HG03280 (cell line): Measurements from ENCODE around the gene STIM2.
A peak's percentile ranks its signal among the peaks of the same experiment; 100 is the strongest.
"Not testable (repeated sequence)": the region's sequence is repeated elsewhere in the genome, so short reads cannot be mapped to it uniquely, and the experiment has no call there.

ENCODE experiments used
- ATAC-seq: cut with Tn5 transposase; IDR thresholded peaks from one replicate; pipeline ENCODE4 v1.9.1; 2021; ENCODE audit warnings: mild to moderate bottlenecking, moderate library complexity; ENCODE audit not compliant: unreplicated experiment

STIM2 gene

GRCh38 chr4:26947318-26947717 is 86.7 kb downstream of the STIM2 start:
- ATAC-seq, result no peak

GRCh38 chr4:26950446-26950845 is 89.8 kb downstream of the STIM2 start:
- ATAC-seq, result no peak

- ATAC-seq, result no peak
Measured at GRCh38 chr4:26952891-26953290, 92.2 kb downstream of the STIM2 start.

GRCh38 chr4:26953366-26953765 is 92.7 kb downstream of the STIM2 start:
- no peak for ATAC-seq

GRCh38 chr4:26953770-26954423 is 93.3 kb downstream of the STIM2 start:
- ATAC-seq, result no peak

- ATAC-seq, result no peak
Measured at GRCh38 chr4:26955241-26955640, 94.6 kb downstream of the STIM2 start.

GRCh38 chr4:26958925-26959653 is 98.4 kb downstream of the STIM2 start:
- ATAC-seq, result no peak

- no peak for ATAC-seq
Measured at GRCh38 chr4:26959654-26960047, 99.0 kb downstream of the STIM2 start.

- no peak for ATAC-seq
Measured at GRCh38 chr4:26962720-26963119, 102.1 kb downstream of the STIM2 start.

GRCh38 chr4:26964512-26964911 is 103.9 kb downstream of the STIM2 start:
- ATAC-seq, result no peak

GRCh38 chr4:26964994-26965393 is 104.4 kb downstream of the STIM2 start:
- no peak for ATAC-seq

- ATAC-seq, result not testable (repeated sequence)
Measured at GRCh38 chr4:26975464-26976181, 115.0 kb downstream of the STIM2 start.

GRCh38 chr4:26978387-26979053 is 117.9 kb downstream of the STIM2 start:
- no peak for ATAC-seq

- no peak for ATAC-seq
Measured at GRCh38 chr4:26984896-26985295, 124.3 kb downstream of the STIM2 start.

GRCh38 chr4:26985873-26986272 is 125.2 kb downstream of the STIM2 start:
- ATAC-seq, result peak; percentile 74

- ATAC-seq, result no peak
Measured at GRCh38 chr4:26987191-26987590, 126.5 kb downstream of the STIM2 start.

GRCh38 chr4:26991057-26991456 is 130.4 kb downstream of the STIM2 start:
- ATAC-seq, result no peak

- ATAC-seq, result peak; percentile 93
Measured at GRCh38 chr4:26992657-26993361, 132.2 kb downstream of the STIM2 start.

- ATAC-seq, result no peak
Measured at GRCh38 chr4:26993539-26993938, 132.9 kb downstream of the STIM2 start.

- no peak for ATAC-seq
Measured at GRCh38 chr4:26993967-26994366, 133.3 kb downstream of the STIM2 start.

GRCh38 chr4:26995316-26995715 is 134.7 kb downstream of the STIM2 start:
- no peak for ATAC-seq
